NK-92 (cell line): ENCODE measurements around the gene CHRND.
"Not testable (repeated sequence)": the region's sequence is repeated elsewhere in the genome, so short reads cannot be mapped to it uniquely, and the experiment has no call there.

ENCODE experiments used
- DNase-seq: peaks from one replicate; lab custom pipeline; 2025; ENCODE audit not compliant: unreplicated experiment; lab: John Stamatoyannopoulos, UW

The CHRND gene

GRCh38 chr2:232524771-232525170, 1.2 kb upstream of the CHRND start:
- DNase-seq, result no peak

- DNase-seq, result no peak
Observed at GRCh38 chr2:232525199-232525598, 761 bp upstream of the CHRND start.

GRCh38 chr2:232526372-232526941, 497 bp downstream of the CHRND start:
- no peak for DNase-seq

- no peak for DNase-seq
Observed at GRCh38 chr2:232527905-232528470, 2.0 kb downstream of the CHRND start.

GRCh38 chr2:232528746-232529460, 2.9 kb downstream of the CHRND start:
- no peak for DNase-seq

- no peak for DNase-seq
Observed at GRCh38 chr2:232529806-232530547, 4.0 kb downstream of the CHRND start.

- no peak for DNase-seq
Observed at GRCh38 chr2:232530626-232531260, 4.8 kb downstream of the CHRND start.

GRCh38 chr2:232532419-232532818, 6.5 kb downstream of the CHRND start:
- no peak for DNase-seq

GRCh38 chr2:232532821-232533220, 6.9 kb downstream of the CHRND start:
- DNase-seq, result not testable (repeated sequence)

- DNase-seq, result no peak
Observed at GRCh38 chr2:232533944-232534710, 8.2 kb downstream of the CHRND start.

GRCh38 chr2:232534940-232535651, 9.1 kb downstream of the CHRND start:
- DNase-seq, result no peak

GRCh38 chr2:232535761-232536530, 10.0 kb downstream of the CHRND start:
- no peak for DNase-seq

- no peak for DNase-seq
Observed at GRCh38 chr2:232537079-232537478, 11.1 kb downstream of the CHRND start.

GRCh38 chr2:232537499-232537898, 11.5 kb downstream of the CHRND start:
- no peak for DNase-seq

- no peak for DNase-seq
Observed at GRCh38 chr2:232538671-232539070, 12.7 kb downstream of the CHRND start.

GRCh38 chr2:232539298-232540231, 13.6 kb downstream of the CHRND start, which contains the start of gene CHRNG:
Gene CHRNG (plus strand): TSS chr2:232539692. CDS start chr2:232539748, 56 bp downstream.
- no peak for DNase-seq

- DNase-seq, result no peak
Observed at GRCh38 chr2:232540441-232541041, 14.6 kb downstream of the CHRND start.
